Panc1 (cell line): ENCODE data around the gene ELK4. TPM values are rescaled to one million over a fixed set of nuclear protein-coding genes. Genes with fewer than 3 reads are reported as not detected.
A peak's percentile ranks its signal among the peaks of the same experiment; 100 is the strongest.

Experiments
- ATAC-seq: fragments of 200-7000 bp; cut with Tn5 transposase; 2 replicates; pipeline ENCODE4 v1.9.1; 2020; ENCODE audit warnings: mild to moderate bottlenecking, moderate library complexity
- Bru-seq: library from RNA; stranded (reverse); fragments of 400-500 nt; gene quantifications from one replicate; lab custom pipeline; 2021; lab: Mats Ljungman, UMichigan
- BruChase-seq, 2 experiments: library from RNA; stranded (reverse); fragments of 400-500 nt; gene quantifications; one replicate each; lab custom pipeline; 2021; lab: Mats Ljungman, UMichigan
- BruUV-seq: library from RNA; stranded (reverse); fragments of 400-500 nt; replicated peaks from 2 replicates; lab custom pipeline; 2021; lab: Mats Ljungman, UMichigan
- CTCF ChIA-PET: fragments of 300-600 bp; sonication (Branson Sonifier 250); formaldehyde crosslinking; loops from one replicate; lab custom pipeline; 2022; ENCODE audit warnings: antibody characterized with exemption; lab: Charles Lee
- POLR2A ChIA-PET: fragments of 300-600 bp; sonication (Branson Sonifier 250); formaldehyde crosslinking; loops from one replicate; lab custom pipeline; 2022; ENCODE audit warnings: antibody characterized with exemption; lab: Charles Lee
- DNase-seq: peaks from one replicate; pipeline ENCODE4 v3.0.0-alpha.2; 2010; ENCODE audit warnings: low read depth, low spot score
- H3K27ac ChIP-seq: 2 replicates; pipeline ENCODE4 v1.5.1; 2011; ENCODE audit warnings: mild to moderate bottlenecking, low read length, inconsistent platforms
- H3K27me3 ChIP-seq: fragments of 200-500 bp; sonication (Bioruptor generic); 2 replicates; pipeline ENCODE4 v1.6.0; 2014; ENCODE audit warnings: low read length, inconsistent platforms; ENCODE audit not compliant: control insufficient read depth, insufficient read depth
- H3K36me3 ChIP-seq: fragments of 200-500 bp; sonication (Bioruptor generic); 2 replicates; pipeline ENCODE4 v1.5.1; 2014; ENCODE audit warnings: inconsistent platforms, mild to moderate bottlenecking, low read length, moderate library complexity; ENCODE audit not compliant: control insufficient read depth, insufficient read depth
- H3K4me1 ChIP-seq: 2 replicates; pipeline ENCODE4 v1.5.1; 2011; ENCODE audit warnings: inconsistent platforms, mild to moderate bottlenecking, low read length, moderate library complexity; ENCODE audit not compliant: control insufficient read depth, insufficient read depth
- H3K4me3 ChIP-seq, 2 experiments: 2 replicates each; pipeline ENCODE4 v1.5.1; 2011 to 2012; ENCODE audit warnings: low read depth in 2 of 2, low read length in 2 of 2, mild to moderate bottlenecking in 2 of 2, inconsistent platforms in 1 of 2, moderate library complexity in 1 of 2
- H3K9me3 ChIP-seq: fragments of 200-500 bp; sonication (Bioruptor generic); 2 replicates; pipeline ENCODE4 v1.5.1; 2014; ENCODE audit warnings: low read depth, mild to moderate bottlenecking, inconsistent platforms, low read length, moderate library complexity; ENCODE audit not compliant: control insufficient read depth, insufficient read depth
- POLR2AphosphoS5 ChIP-seq: IDR thresholded peaks from 2 replicates; pipeline ENCODE4 v1.6.1; 2012; ENCODE audit warnings: mild to moderate bottlenecking, low read depth, low read length, moderate library complexity
- SIN3A ChIP-seq: IDR thresholded peaks from 2 replicates; pipeline ENCODE4 v1.6.1; 2012; ENCODE audit warnings: low read depth, mild to moderate bottlenecking, low read length, moderate library complexity, borderline replicate concordance; ENCODE audit not compliant: insufficient read depth
- TCF7L2 ChIP-seq: IDR thresholded peaks from 2 replicates; pipeline ENCODE4 v1.6.1; 2011; ENCODE audit warnings: mild to moderate bottlenecking, low read depth, low read length, inconsistent platforms
- in situ Hi-C: cut with HindIII; loops from 2 replicates; pipeline ENCODE4 v1.10.0; 2016; ENCODE audit warnings: low sequenced_read_pairs, low pct_unique_long_range_greater_than_20kb
- intact Hi-C: fragments of 100-400 bp; cut with micrococcal nuclease; formaldehyde crosslinking; loops from one replicate; pipeline ENCODE4 v1.10.0; 2022; ENCODE audit not compliant: unreplicated experiment
- long read RNA-seq: library from polyadenylated mRNA; unstranded; transcript quantifications from one replicate; pipeline ENCODE4 v2.0.0, GENCODE V29; 2021; ENCODE audit not compliant: unreplicated experiment
- polyA plus RNA-seq: library from polyadenylated mRNA; unstranded; fragments of >200 nt; gene quantifications from one replicate; pipeline ENCODE4 v1.2.1, GENCODE V29; 2012; ENCODE audit warnings: missing spikeins; ENCODE audit not compliant: insufficient read length
- total RNA-seq: library from RNA; stranded (reverse); gene quantifications from one replicate; pipeline ENCODE4 v1.2.1, GENCODE V29; 2021; ENCODE audit not compliant: unreplicated experiment
- TF ChIP-seq, protein P1 (sequence below), 2 experiments: IDR thresholded peaks; 2 replicates each; pipeline ENCODE4 v1.6.1; 2011 to 2012; ENCODE audit warnings: low read depth in 2 of 2, control low read depth in 1 of 2, low read length in 1 of 2, mild to moderate bottlenecking in 1 of 2, moderate library complexity in 1 of 2; ENCODE audit not compliant: insufficient read depth in 1 of 2
- TF ChIP-seq, protein P2 (sequence below): fragments of 450-650 bp; IDR thresholded peaks from 2 replicates; pipeline ENCODE4 v1.5.1; 2017; ENCODE audit warnings: mild to moderate bottlenecking

ELK4 gene, protein sequence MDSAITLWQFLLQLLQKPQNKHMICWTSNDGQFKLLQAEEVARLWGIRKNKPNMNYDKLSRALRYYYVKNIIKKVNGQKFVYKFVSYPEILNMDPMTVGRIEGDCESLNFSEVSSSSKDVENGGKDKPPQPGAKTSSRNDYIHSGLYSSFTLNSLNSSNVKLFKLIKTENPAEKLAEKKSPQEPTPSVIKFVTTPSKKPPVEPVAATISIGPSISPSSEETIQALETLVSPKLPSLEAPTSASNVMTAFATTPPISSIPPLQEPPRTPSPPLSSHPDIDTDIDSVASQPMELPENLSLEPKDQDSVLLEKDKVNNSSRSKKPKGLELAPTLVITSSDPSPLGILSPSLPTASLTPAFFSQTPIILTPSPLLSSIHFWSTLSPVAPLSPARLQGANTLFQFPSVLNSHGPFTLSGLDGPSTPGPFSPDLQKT
- 54.6 TPM for total RNA-seq
- polyA plus RNA-seq = 5.0 TPM
- Bru-seq, nascent RNA = percentile 92 among the genes with signal in this experiment
- percentile 99 among the genes with signal in this experiment for BruChase-seq, experiment 1, labeled RNA remaining after a 2-hour chase
- BruChase-seq, experiment 2, labeled RNA remaining after a 6-hour chase = percentile 99 among the genes with signal in this experiment
- long read RNA-seq, full-length matches to known transcripts = 4 of 23 reads
- long read RNA-seq, partial matches to known transcripts = 0 of 23 reads
- long read RNA-seq, other reads (novel, unspliced or antisense) = 19 of 23 reads

DNA sequence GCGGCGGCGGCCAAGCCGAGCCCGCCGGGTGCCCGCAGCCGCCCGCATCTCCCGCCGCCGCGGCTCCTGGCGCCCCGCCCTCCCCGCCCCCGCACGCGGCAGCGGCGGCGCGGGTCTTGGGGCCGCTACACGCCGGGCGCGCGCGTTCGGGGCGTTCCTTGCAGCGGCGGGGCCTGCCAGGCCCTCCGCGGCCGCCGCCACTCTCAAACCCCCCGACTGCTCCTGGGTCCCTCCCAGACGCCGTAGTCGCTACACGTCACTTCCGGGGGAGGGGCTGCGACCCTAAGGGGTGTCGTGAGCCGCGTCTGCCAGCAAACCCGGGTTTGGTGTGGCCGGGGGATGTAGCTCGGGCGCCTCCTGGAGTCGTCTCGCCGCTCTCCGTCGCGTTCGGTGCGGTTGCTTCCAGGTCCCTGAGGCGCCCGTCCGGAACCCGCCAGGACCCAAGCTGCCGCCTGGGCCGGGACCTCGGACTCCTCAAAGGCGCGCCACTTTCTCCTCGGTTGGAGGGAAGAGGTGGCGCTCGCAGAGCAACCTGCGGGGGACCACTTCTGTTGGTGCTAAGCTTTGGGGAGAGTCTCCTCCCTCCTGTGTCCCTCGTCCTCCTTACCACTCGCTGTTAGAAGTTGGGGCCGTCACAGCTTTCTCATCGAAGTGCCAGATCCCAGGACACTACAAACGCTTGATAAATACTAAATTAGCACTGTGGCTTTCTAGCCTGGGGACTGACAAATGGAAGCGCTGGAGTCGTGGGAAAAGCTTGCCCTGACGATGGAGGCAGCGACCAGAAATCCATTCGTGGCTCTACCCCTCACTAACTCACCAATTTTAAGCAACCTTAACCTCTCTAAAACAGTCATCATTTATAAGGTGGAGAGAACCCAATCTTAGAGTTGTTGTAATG is at the start of gene ELK4:
Gene ELK4, minus strand, starts transcription at position 244 of the 901 bp plus-strand sequence. CDS start 8,129 bp downstream, outside the sequence.
- TF ChIP-seq, protein P1, sequence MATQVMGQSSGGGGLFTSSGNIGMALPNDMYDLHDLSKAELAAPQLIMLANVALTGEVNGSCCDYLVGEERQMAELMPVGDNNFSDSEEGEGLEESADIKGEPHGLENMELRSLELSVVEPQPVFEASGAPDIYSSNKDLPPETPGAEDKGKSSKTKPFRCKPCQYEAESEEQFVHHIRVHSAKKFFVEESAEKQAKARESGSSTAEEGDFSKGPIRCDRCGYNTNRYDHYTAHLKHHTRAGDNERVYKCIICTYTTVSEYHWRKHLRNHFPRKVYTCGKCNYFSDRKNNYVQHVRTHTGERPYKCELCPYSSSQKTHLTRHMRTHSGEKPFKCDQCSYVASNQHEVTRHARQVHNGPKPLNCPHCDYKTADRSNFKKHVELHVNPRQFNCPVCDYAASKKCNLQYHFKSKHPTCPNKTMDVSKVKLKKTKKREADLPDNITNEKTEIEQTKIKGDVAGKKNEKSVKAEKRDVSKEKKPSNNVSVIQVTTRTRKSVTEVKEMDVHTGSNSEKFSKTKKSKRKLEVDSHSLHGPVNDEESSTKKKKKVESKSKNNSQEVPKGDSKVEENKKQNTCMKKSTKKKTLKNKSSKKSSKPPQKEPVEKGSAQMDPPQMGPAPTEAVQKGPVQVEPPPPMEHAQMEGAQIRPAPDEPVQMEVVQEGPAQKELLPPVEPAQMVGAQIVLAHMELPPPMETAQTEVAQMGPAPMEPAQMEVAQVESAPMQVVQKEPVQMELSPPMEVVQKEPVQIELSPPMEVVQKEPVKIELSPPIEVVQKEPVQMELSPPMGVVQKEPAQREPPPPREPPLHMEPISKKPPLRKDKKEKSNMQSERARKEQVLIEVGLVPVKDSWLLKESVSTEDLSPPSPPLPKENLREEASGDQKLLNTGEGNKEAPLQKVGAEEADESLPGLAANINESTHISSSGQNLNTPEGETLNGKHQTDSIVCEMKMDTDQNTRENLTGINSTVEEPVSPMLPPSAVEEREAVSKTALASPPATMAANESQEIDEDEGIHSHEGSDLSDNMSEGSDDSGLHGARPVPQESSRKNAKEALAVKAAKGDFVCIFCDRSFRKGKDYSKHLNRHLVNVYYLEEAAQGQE (IDR thresholded peaks at IDR 0.05; ENCODE audit: insufficient read depth in 1 of 2, low read depth in 2 of 2, low read length in 1 of 2) = no peak; a peak in 1 of 4 replicates
- TF ChIP-seq SIN3A = peak; percentile 62; the same call in 1 of the 2 replicates
- TF ChIP-seq, protein P2, sequence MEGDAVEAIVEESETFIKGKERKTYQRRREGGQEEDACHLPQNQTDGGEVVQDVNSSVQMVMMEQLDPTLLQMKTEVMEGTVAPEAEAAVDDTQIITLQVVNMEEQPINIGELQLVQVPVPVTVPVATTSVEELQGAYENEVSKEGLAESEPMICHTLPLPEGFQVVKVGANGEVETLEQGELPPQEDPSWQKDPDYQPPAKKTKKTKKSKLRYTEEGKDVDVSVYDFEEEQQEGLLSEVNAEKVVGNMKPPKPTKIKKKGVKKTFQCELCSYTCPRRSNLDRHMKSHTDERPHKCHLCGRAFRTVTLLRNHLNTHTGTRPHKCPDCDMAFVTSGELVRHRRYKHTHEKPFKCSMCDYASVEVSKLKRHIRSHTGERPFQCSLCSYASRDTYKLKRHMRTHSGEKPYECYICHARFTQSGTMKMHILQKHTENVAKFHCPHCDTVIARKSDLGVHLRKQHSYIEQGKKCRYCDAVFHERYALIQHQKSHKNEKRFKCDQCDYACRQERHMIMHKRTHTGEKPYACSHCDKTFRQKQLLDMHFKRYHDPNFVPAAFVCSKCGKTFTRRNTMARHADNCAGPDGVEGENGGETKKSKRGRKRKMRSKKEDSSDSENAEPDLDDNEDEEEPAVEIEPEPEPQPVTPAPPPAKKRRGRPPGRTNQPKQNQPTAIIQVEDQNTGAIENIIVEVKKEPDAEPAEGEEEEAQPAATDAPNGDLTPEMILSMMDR = peak; percentile 88
- TF ChIP-seq POLR2AphosphoS5 = peak; percentile 88
- TF ChIP-seq TCF7L2 = 0 out of 2 replicates have a peak, but pooled peaks have one; percentile 2
- intact Hi-C loops (loop anchor here (2.0 kb wide), 2 partner anchors 41 to 103 kb away; no protein-coding TSS in a partner anchor), in situ Hi-C loops (no loop called here)
- ChIA-PET POLR2A (interaction anchor here (0.5 to 0.8 kb wide), 6 partner anchors 14 to 1021 kb away, joined by 3 to 16 read pairs (median 4); no protein-coding TSS in a partner anchor), CTCF (interaction anchor here (0.6 to 2.3 kb wide), 8 partner anchors 24 to 458 kb away, joined by 3 to 14 read pairs (median 6); no protein-coding TSS in a partner anchor)
- H3K4me1 ChIP-seq = peaks cover 18% of the 10 kb centered on the region
- peaks cover 4% of the 10 kb centered on the region; the same call in 1 of the 2 replicates for H3K36me3 ChIP-seq
- peak within 1 kb of the TSS; percentile 95 for H3K27ac ChIP-seq
- peak; percentile 84 for DNase-seq
- peak within 1 kb of the TSS; percentile 84 to 94 for H3K4me3 ChIP-seq
- H3K27me3 ChIP-seq = no peaks in the 10 kb centered on the region
- TSS peak; percentile 95 for BruUV-seq
- peak; percentile 98 for ATAC-seq
- H3K9me3 ChIP-seq = no peaks in the 10 kb centered on the region

DNA sequence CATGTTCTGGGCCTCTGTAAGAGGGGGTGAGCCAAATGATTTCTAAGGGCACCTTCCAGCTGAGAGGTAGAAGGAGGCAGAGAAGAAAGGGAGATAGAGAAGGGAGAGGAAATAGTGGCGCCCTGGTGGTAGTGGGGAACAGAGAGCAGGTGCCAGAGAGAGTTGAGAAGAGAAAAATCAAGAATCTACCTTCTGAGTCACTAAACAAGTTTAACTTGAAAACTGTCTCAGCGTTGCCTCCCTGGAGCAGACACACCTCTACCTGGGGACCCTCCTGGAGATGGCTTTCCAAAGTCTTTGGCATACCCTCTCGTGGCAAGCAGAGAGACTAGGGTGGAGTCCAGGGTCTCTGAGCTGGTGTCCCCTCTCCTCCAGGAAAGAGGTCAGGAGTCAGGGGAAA is 49.6 kb upstream of the ELK4 start:
- intact Hi-C loops (no loop called here), in situ Hi-C loops (no loop called here)
- DNase-seq (no peak), ATAC-seq (no peak)
- Histone ChIP-seq H3K4me1 (peaks cover 15% of the 10 kb centered on the region), H3K27me3 (no peaks in the 10 kb centered on the region), H3K9me3 (no peaks in the 10 kb centered on the region), H3K27ac (no peak overlapping the region), H3K36me3 (no peaks in the 10 kb centered on the region), H3K4me3 (no peak overlapping the region)
- ChIA-PET CTCF (no interaction called here), POLR2A (no interaction called here)
- BruUV-seq = no TSS peak
- TF ChIP-seq, protein P2 = no peak
- TF ChIP-seq POLR2AphosphoS5 (no peak), TCF7L2 (no peak), SIN3A (no peak)
- TF ChIP-seq, protein P1 (IDR thresholded peaks at IDR 0.05; ENCODE audit: insufficient read depth in 1 of 2, low read depth in 2 of 2, low read length in 1 of 2) = no peak
